GM23248 (cell line): ENCODE data around the gene CDKAL1.

Experiments
- EZH2 ChIP-seq: fragments of 200-600 bp; sonication (generic); IDR thresholded peaks from 2 replicates; pipeline ENCODE4 v1.6.1; 2018; ENCODE audit warnings: antibody characterized with exemption, mild to moderate bottlenecking; ENCODE audit not compliant: insufficient read depth, poor library complexity, severe bottlenecking
- EZH2phosphoT487 ChIP-seq: fragments of 200-600 bp; sonication (generic); IDR thresholded peaks from 2 replicates; pipeline ENCODE4 v1.6.1; 2018; ENCODE audit warnings: antibody characterized with exemption, moderate library complexity, mild to moderate bottlenecking, low read depth; ENCODE audit not compliant: insufficient read depth

DNA sequence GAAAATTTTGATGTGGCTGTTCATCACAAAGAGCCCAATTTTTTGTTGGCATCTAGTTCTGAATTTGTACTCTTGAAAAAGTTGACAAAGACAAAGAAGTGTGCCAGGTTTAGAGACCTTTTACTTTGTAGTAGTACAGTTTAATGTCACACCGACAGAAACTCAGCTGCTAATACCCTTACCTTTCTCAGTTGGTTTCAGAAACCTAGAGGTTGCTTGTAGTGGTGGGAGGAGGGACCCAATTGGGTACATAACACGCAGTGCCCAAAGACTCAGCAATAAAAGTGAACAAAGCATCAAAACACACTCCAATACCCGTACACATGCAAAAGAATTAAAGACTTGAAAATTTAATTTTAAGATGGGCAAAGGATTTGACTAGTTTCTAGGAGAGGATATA, 203.7 kb downstream of the CDKAL1 start:
- TF ChIP-seq EZH2phosphoT487 (no peak), EZH2 (no peak)
